ENCODE data around the gene KCTD21.

KCTD21 gene

DNA sequence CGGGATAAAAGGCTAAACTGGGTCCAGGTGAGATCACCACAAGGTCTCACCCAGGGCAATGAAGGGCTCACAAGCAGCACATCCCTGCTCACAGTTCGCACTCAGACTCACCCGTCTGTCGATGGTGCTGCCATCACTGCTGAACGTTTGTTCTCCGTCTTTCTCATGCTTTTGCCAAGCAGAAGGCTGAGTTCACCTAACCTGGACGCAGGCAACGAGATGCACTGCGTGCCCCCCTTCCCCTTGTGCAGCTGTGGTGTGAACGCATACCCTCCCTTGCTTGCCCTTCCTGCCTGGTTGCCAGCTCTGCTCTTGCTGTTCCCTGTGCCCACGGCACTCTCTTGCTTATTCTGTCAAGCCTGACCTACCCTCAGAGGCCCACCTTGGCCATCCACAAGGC is 18.0 kb downstream of the KCTD21 start:
- no peak for ATAC-seq
- TF ChIP-seq OSR1 (CRISPR knock-in tag; IDR thresholded peaks at IDR 0.05) (no peak), CREB5 (CRISPR knock-in tag; IDR thresholded peaks at IDR 0.05; ENCODE audit: low read depth) (no peak), ESRRG (CRISPR knock-in tag; IDR thresholded peaks at IDR 0.05) (no peak), ZNF70 (CRISPR knock-in tag; IDR thresholded peaks at IDR 0.05) (no peak), TSHZ2 (CRISPR knock-in tag; IDR thresholded peaks at IDR 0.05) (no peak)
- TF ChIP-seq, protein P1, sequence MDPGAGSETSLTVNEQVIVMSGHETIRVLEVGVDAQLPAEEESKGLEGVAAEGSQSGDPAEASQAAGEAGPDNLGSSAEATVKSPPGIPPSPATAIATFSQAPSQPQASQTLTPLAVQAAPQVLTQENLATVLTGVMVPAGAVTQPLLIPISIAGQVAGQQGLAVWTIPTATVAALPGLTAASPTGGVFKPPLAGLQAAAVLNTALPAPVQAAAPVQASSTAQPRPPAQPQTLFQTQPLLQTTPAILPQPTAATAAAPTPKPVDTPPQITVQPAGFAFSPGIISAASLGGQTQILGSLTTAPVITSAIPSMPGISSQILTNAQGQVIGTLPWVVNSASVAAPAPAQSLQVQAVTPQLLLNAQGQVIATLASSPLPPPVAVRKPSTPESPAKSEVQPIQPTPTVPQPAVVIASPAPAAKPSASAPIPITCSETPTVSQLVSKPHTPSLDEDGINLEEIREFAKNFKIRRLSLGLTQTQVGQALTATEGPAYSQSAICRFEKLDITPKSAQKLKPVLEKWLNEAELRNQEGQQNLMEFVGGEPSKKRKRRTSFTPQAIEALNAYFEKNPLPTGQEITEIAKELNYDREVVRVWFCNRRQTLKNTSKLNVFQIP (CRISPR knock-in tag; IDR thresholded peaks at IDR 0.05; ENCODE audit: borderline replicate concordance, low read depth), result no peak

DNA sequence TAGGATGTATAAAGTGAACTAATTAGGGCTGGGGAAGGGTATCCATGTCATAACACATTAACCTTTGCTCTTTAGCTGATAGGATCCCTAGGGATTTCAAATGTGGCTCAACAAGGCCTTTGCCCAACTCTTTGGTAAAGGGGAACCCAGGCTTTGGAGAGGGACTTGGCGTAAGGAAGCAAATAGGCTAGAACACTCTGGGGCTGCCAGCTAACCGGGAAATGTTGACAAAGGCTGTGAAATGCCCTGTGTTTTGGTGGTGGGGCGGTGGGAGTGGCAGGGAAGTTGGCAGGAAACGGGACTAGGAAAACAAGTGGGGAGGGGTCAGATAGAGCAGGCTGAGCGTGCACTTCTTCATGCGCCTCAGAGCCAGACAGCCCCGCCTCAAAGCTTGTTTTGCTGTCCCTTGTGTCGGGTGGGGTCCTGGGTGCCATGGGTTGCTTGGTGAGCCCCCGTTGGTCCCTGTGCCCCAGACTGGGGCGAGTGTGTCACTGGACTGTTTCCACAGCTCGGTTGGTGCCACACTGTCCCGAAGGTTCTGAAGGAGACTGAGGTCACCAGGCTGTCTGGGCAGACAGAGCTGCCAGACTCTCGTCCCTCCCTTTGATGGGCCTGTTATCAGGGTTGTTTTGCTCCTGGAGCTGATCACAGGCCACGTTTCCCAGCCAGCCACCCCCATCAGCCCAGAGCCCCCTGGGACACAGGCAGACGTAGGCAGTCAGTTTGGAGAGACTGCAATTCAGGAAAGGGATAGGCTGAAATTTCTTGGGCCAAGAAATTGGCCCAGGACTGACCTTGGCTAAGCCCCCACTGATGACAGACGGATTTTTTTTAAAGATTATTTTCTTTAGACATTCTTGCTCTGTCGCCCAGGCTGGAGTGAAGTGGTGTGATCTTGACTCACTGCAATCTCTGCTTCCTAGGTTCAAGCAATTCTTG is 19.6 kb downstream of the KCTD21 start:
- ATAC-seq, result peak; percentile 42
- TF ChIP-seq ZFP3 (CRISPR knock-in tag; IDR thresholded peaks at IDR 0.05) (no peak), TOX (CRISPR knock-in tag; IDR thresholded peaks at IDR 0.05; ENCODE audit: borderline replicate concordance) (no peak), CSDC2 (CRISPR knock-in tag; IDR thresholded peaks at IDR 0.05) (no peak; the same call in 1 of the 2 replicates), ZNF8 (CRISPR knock-in tag; IDR thresholded peaks at IDR 0.05) (no peak), ZNF70 (CRISPR knock-in tag; IDR thresholded peaks at IDR 0.05) (no peak), ZFP30 (CRISPR knock-in tag; IDR thresholded peaks at IDR 0.05) (no peak), TSHZ2 (CRISPR knock-in tag; IDR thresholded peaks at IDR 0.05) (no peak), CREB5 (CRISPR knock-in tag; IDR thresholded peaks at IDR 0.05; ENCODE audit: low read depth) (0 out of 2 replicates have a peak, but pooled peaks have one; percentile 25), ISL1 (CRISPR knock-in tag; IDR thresholded peaks at IDR 0.05) (peak; percentile 47), PATZ1 (CRISPR knock-in tag; IDR thresholded peaks at IDR 0.05; ENCODE audit: borderline replicate concordance) (no peak)
- TF ChIP-seq, protein P1 (CRISPR knock-in tag; IDR thresholded peaks at IDR 0.05; ENCODE audit: borderline replicate concordance, low read depth), result no peak; the same call in 1 of the 2 replicates

Measured in SK-N-SH treated with all-trans-retinoic acid at 6 μM for 48 hours (cell line).